HepG2 (cell line): ENCODE data around the gene SLC4A9. TPM values are rescaled to one million over a fixed set of nuclear protein-coding genes. Genes with fewer than 3 reads are reported as not detected.
A peak's percentile ranks its signal among the peaks of the same experiment; 100 is the strongest.

Source experiments
- ARNT2 ChIP-seq: sonication (generic); formaldehyde crosslinking; IDR thresholded peaks from 2 replicates; pipeline ENCODE4 v1.8.0; 2022; ENCODE audit warnings: mild to moderate bottlenecking, low read depth, missing genetic modification reagents, moderate library complexity
- CHD2 ChIP-seq: IDR thresholded peaks from 2 replicates; pipeline ENCODE4 v1.6.1; 2011; ENCODE audit warnings: low read depth, low read length, improper control_type of control experiment
- DPF2 ChIP-seq: sonication (generic); formaldehyde crosslinking; IDR thresholded peaks from 2 replicates; pipeline ENCODE4 v1.4.0; 2020; ENCODE audit warnings: mild to moderate bottlenecking, low read depth, missing genetic modification reagents, borderline replicate concordance
- MED1 ChIP-seq: sonication (generic); formaldehyde crosslinking; IDR thresholded peaks from 2 replicates; pipeline ENCODE4 v1.4.0; 2020; ENCODE audit warnings: missing genetic modification reagents
- NFAT5 ChIP-seq: sonication (generic); formaldehyde crosslinking; IDR thresholded peaks from 2 replicates; pipeline ENCODE4 v1.4.0; 2020; ENCODE audit warnings: missing genetic modification reagents
- NFE2L1 ChIP-seq: sonication (generic); formaldehyde crosslinking; IDR thresholded peaks from 2 replicates; pipeline ENCODE4 v1.4.0; 2020; ENCODE audit warnings: missing genetic modification reagents, mild to moderate bottlenecking, borderline replicate concordance
- PHB2 ChIP-seq: fragments of 450-650 bp; IDR thresholded peaks from 2 replicates; pipeline ENCODE4 v1.6.1; 2018; ENCODE audit not compliant: partially characterized antibody
- PHF8 ChIP-seq: sonication (generic); formaldehyde crosslinking; IDR thresholded peaks from 2 replicates; pipeline ENCODE4 v1.5.0; 2020; ENCODE audit warnings: missing genetic modification reagents
- SMAD1 ChIP-seq: sonication (generic); formaldehyde crosslinking; IDR thresholded peaks from 2 replicates; pipeline ENCODE4 v1.4.0; 2020; ENCODE audit warnings: missing genetic modification reagents, low read depth, mild to moderate bottlenecking, borderline replicate concordance
- SRSF4 ChIP-seq: fragments of 200-400 bp; formaldehyde crosslinking; IDR thresholded peaks from one replicate; pipeline ENCODE4 v1.6.1; 2018; ENCODE audit warnings: mild to moderate bottlenecking, low read depth, low read length, moderate library complexity; ENCODE audit not compliant: poor library complexity, severe bottlenecking
- TSC22D2 ChIP-seq: sonication (generic); formaldehyde crosslinking; IDR thresholded peaks from 2 replicates; pipeline ENCODE4 v1.5.1; 2020; ENCODE audit warnings: missing genetic modification reagents, mild to moderate bottlenecking, borderline replicate concordance
- ZHX1 ChIP-seq: sonication (generic); formaldehyde crosslinking; IDR thresholded peaks from 2 replicates; pipeline ENCODE4 v1.8.1; 2022; ENCODE audit warnings: low read depth, mild to moderate bottlenecking, missing genetic modification reagents
- ZNF670 ChIP-seq: sonication (generic); formaldehyde crosslinking; IDR thresholded peaks from 2 replicates; pipeline ENCODE4 v1.8.0; 2022; ENCODE audit warnings: mild to moderate bottlenecking, missing genetic modification reagents, borderline replicate concordance
- polyA plus RNA-seq, 8 experiments: library from polyadenylated mRNA; depleted of rRNA in 3 of 8; stranded (reverse) in 7 of 8; unstranded in 1 of 8; fragments of >200 nt; fragmentation: Illumina TruSeq in 4 of 8; extraction: Trizol in 4 of 8; gene quantifications; 2 replicates each; pipeline versions ENCODE4 v1.2.1 to v1.2.3, GENCODE V29; 2011 to 2016; ENCODE audit warnings: low read depth in 4 of 8, missing spikeins in 1 of 8, mixed read lengths in 1 of 8; ENCODE audit not compliant: insufficient read depth in 1 of 8
- total RNA-seq, 5 experiments: library from RNA; depleted of rRNA; stranded (reverse); fragments of >200 nt; fragmentation: Illumina TruSeq; extraction: Trizol; gene quantifications; 2 replicates each; pipeline ENCODE4 v1.2.3, GENCODE V29; 2016; ENCODE audit warnings: low read depth in 1 of 5
- TF ChIP-seq, protein P1 (sequence below): sonication (generic); formaldehyde crosslinking; IDR thresholded peaks from 2 replicates; pipeline ENCODE4 v1.8.1; 2023; ENCODE audit warnings: missing genetic modification reagents, mild to moderate bottlenecking, borderline replicate concordance
- TF ChIP-seq, protein P2 (sequence below): sonication (generic); formaldehyde crosslinking; IDR thresholded peaks from 2 replicates; pipeline ENCODE4 v1.5.1; 2020; ENCODE audit warnings: missing genetic modification reagents, mild to moderate bottlenecking, borderline replicate concordance
- TF ChIP-seq, protein P3 (sequence below): sonication (generic); formaldehyde crosslinking; IDR thresholded peaks from 2 replicates; pipeline ENCODE4 v1.8.0; 2022; ENCODE audit warnings: mild to moderate bottlenecking, missing genetic modification reagents

SLC4A9 gene
- total and polyA plus RNA-seq, 2 of the 13 experiments (the other 11 are each of a cell fraction or from before 2014, with no cell fraction given): not detected

DNA sequence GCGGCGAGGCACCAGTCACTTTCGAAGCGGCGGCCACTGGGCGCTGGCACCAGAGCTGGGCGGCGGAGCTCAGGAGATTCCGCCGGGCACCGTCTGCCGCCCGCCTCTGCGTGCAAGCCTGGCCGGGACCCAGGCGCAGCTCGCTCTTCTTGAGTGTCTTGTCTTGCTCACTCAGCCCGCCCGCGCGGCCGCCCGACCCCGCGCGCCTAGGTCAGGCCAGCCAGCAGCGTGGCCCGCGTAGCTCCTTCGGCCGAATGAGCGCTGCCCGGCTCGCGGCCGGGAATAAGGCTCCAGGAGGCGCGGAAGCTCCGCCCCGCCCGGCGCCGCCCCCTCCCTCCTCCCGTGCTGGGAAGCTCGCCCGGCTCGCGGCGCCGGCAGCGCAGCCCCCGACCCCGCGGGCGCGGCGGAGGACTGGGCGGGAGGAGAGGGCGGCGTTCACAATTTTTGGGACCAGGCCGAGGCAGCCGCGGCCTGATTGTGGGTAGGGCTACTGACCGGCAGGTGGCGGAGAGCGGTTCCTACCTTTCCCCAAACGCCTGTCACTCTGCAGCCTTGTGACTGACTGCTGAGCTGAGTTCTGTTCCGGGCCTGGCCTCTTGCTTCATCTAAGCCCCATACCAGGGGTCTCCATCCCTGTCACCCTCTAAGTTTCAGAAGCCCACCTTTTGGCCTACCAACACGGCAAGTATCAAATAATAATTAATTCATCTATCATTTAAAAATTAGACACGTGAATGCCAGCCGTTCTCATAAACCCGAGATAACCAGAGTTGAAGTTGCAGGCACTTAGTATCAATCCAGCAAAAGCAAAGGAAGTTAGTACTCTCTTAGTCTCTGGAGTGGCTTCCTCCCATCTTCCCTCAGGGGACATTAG is 13.4 kb upstream of the SLC4A9 start, which contains the start of gene HBEGF (continued):
- TF ChIP-seq ZHX1 (CRISPR knock-in tag) (no peak), DPF2 (CRISPR knock-in tag) (no peak), CHD2 (no peak), MED1 (no peak; the same call in 1 of the 2 replicates), TSC22D2 (CRISPR knock-in tag) (no peak), PHB2 (no peak), PHF8 (CRISPR knock-in tag) (peak; percentile 61), NFE2L1 (CRISPR knock-in tag) (no peak), NFAT5 (CRISPR knock-in tag) (no peak; the same call in 1 of the 2 replicates), SMAD1 (CRISPR knock-in tag) (0 out of 2 replicates have a peak, but pooled peaks have one; percentile 35), SRSF4 (no peak), ZNF670 (no peak), ARNT2 (CRISPR knock-in tag) (no peak; the same call in 1 of the 2 replicates)
- TF ChIP-seq, protein P1, sequence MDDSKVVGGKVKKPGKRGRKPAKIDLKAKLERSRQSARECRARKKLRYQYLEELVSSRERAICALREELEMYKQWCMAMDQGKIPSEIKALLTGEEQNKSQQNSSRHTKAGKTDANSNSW: no peak
- TF ChIP-seq, protein P2, sequence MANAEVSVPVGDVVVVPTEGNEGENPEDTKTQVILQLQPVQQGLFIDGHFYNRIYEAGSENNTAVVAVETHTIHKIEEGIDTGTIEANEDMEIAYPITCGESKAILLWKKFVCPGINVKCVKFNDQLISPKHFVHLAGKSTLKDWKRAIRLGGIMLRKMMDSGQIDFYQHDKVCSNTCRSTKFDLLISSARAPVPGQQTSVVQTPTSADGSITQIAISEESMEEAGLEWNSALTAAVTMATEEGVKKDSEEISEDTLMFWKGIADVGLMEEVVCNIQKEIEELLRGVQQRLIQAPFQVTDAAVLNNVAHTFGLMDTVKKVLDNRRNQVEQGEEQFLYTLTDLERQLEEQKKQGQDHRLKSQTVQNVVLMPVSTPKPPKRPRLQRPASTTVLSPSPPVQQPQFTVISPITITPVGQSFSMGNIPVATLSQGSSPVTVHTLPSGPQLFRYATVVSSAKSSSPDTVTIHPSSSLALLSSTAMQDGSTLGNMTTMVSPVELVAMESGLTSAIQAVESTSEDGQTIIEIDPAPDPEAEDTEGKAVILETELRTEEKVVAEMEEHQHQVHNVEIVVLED: no peak
- TF ChIP-seq, protein P3, sequence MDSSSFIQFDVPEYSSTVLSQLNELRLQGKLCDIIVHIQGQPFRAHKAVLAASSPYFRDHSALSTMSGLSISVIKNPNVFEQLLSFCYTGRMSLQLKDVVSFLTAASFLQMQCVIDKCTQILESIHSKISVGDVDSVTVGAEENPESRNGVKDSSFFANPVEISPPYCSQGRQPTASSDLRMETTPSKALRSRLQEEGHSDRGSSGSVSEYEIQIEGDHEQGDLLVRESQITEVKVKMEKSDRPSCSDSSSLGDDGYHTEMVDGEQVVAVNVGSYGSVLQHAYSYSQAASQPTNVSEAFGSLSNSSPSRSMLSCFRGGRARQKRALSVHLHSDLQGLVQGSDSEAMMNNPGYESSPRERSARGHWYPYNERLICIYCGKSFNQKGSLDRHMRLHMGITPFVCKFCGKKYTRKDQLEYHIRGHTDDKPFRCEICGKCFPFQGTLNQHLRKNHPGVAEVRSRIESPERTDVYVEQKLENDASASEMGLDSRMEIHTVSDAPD (CRISPR knock-in tag): no peak
